Retinal pigment epithelial cell (primary cell): ENCODE measurements around the gene PUDP.

ENCODE experiments used
- DNase-seq: peaks from one replicate; pipeline ENCODE4 v3.0.0-alpha.2; 2010; ENCODE audit warnings: low read depth
- H3K4me3 ChIP-seq: 2 replicates; pipeline ENCODE4 v1.5.1; 2011; ENCODE audit warnings: mild to moderate bottlenecking, low read length, control low read depth, moderate library complexity
- TF ChIP-seq, protein P1 (sequence below): conservative IDR thresholded peaks from 2 replicates; pipeline ENCODE4 v1.5.1; 2011; ENCODE audit warnings: low read depth, low read length, control low read depth, inconsistent platforms

PUDP gene

GRCh38 chrX:7093305-7093704 lies 54.6 kb downstream of the PUDP start:
- TF ChIP-seq, protein P1, sequence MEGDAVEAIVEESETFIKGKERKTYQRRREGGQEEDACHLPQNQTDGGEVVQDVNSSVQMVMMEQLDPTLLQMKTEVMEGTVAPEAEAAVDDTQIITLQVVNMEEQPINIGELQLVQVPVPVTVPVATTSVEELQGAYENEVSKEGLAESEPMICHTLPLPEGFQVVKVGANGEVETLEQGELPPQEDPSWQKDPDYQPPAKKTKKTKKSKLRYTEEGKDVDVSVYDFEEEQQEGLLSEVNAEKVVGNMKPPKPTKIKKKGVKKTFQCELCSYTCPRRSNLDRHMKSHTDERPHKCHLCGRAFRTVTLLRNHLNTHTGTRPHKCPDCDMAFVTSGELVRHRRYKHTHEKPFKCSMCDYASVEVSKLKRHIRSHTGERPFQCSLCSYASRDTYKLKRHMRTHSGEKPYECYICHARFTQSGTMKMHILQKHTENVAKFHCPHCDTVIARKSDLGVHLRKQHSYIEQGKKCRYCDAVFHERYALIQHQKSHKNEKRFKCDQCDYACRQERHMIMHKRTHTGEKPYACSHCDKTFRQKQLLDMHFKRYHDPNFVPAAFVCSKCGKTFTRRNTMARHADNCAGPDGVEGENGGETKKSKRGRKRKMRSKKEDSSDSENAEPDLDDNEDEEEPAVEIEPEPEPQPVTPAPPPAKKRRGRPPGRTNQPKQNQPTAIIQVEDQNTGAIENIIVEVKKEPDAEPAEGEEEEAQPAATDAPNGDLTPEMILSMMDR = no peak
- no peak for DNase-seq
- no peak overlapping the region for H3K4me3 ChIP-seq

- no peak overlapping the region for H3K4me3 ChIP-seq
- no peak for DNase-seq
- TF ChIP-seq, protein P1 = no peak
Observed at GRCh38 chrX:7092543-7092942, 55.4 kb downstream of the PUDP start.

DNA sequence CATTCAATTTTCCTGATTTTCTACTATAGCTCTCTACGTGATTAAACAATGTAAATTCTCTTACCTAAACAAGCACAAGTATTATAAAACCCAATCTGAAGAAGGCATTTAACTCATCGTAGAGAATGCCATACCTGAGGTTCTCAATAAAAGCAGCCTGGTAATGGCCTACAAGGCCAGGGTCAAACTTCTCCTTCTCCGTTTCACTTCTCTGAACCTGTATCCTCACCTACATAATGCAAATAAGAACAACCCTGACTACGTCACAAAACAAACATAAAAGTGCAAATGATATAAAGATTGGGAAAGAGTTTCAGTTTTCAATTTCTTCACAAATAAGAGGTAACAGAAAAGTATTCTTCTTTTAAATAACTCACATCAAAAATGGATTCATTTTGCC lies 56.0 kb downstream of the PUDP start:
- no peak overlapping the region for H3K4me3 ChIP-seq
- no peak for DNase-seq
- TF ChIP-seq, protein P1 = no peak

DNA sequence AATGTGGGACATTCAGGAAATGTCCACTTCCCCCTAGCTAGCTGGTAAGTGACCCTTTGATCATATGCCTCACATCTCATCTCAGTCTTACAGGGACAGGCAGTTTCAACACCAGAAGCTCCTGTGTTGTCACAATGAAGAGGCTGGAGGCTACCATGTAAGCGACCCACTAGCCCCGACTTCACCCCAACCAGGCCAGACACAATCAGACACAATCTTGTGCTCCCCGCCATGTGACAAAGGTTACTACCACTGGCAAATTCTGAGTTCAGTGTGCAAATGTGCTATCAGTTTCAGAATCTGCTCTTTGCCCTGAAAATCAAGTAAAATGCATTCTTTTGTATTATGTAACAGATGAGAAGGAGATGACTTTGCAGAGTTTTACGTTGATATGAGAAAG lies 57.3 kb downstream of the PUDP start:
- no peak overlapping the region for H3K4me3 ChIP-seq
- TF ChIP-seq, protein P1 = no peak
- no peak for DNase-seq

DNA sequence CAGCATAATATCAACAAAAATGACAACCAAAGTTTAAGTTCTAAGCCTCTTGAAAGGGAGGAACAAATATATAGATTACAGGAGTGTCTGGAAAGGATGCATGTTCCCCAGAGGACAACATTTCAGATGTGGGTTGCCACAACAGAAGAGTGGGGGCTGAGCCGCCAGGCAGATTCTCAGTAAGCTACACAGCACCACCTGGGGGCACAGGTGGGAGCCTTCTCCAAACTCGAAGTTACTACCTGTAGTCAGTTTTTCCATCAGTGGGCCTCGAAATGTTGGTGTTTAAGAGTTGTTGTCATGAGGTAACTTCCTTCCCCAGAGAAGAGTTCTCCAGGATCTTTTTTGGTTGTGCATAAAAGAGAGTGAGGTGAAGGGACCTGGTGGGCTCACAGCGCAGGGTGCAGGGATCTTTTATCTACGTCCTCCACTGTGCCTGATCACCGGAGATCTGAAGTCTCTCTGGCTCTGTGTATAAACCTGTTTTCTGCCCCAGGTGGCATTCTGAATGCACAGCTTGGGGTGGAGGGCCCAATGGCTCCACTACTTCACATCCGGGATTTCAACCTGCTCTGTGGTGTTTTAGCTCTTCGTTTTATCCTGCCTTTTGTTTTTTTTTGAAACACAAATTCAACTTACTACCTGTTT lies 58.9 kb downstream of the PUDP start:
- TF ChIP-seq, protein P1 = peak; percentile 31
- DNase-seq = no peak
- H3K4me3 ChIP-seq = no peak overlapping the region

GRCh38 chrX:7086384-7086783 lies 61.6 kb downstream of the PUDP start:
- DNase-seq = no peak
- H3K4me3 ChIP-seq = no peak overlapping the region
- TF ChIP-seq, protein P1 = no peak

GRCh38 chrX:7085879-7086278 lies 62.1 kb downstream of the PUDP start:
- TF ChIP-seq, protein P1 = no peak
- DNase-seq = no peak
- no peak overlapping the region for H3K4me3 ChIP-seq
